Measurements from ENCODE around the gene ATP9B. TPM values are rescaled to one million over a fixed set of nuclear protein-coding genes. Genes with fewer than 3 reads are reported as not detected.
A peak's percentile ranks its signal among the peaks of the same experiment; 100 is the strongest.

Gene ATP9B
- total RNA-seq, 1 donor from 2014 or later = 16.2 TPM

- TF ChIP-seq, protein P1, sequence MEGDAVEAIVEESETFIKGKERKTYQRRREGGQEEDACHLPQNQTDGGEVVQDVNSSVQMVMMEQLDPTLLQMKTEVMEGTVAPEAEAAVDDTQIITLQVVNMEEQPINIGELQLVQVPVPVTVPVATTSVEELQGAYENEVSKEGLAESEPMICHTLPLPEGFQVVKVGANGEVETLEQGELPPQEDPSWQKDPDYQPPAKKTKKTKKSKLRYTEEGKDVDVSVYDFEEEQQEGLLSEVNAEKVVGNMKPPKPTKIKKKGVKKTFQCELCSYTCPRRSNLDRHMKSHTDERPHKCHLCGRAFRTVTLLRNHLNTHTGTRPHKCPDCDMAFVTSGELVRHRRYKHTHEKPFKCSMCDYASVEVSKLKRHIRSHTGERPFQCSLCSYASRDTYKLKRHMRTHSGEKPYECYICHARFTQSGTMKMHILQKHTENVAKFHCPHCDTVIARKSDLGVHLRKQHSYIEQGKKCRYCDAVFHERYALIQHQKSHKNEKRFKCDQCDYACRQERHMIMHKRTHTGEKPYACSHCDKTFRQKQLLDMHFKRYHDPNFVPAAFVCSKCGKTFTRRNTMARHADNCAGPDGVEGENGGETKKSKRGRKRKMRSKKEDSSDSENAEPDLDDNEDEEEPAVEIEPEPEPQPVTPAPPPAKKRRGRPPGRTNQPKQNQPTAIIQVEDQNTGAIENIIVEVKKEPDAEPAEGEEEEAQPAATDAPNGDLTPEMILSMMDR (IDR thresholded peaks at IDR 0.05; ENCODE audit: insufficient read depth, low read length, poor library complexity, severe bottlenecking) = no peak
- Histone ChIP-seq H3K36me3 (ENCODE audit: control insufficient read depth, insufficient read depth, low read length) (no peaks in the 10 kb centered on the region), H3K27me3 (ENCODE audit: control insufficient read depth, insufficient read depth, low read length) (peaks cover 7% of the 10 kb centered on the region), H3K4me3 (ENCODE audit: low read depth, low read length) (no peak overlapping the region)
- no peak for DNase-seq (ENCODE audit: low read depth)
Observed at GRCh38 chr18:79067611-79068010, 1.6 kb upstream of the ATP9B start.

DNA sequence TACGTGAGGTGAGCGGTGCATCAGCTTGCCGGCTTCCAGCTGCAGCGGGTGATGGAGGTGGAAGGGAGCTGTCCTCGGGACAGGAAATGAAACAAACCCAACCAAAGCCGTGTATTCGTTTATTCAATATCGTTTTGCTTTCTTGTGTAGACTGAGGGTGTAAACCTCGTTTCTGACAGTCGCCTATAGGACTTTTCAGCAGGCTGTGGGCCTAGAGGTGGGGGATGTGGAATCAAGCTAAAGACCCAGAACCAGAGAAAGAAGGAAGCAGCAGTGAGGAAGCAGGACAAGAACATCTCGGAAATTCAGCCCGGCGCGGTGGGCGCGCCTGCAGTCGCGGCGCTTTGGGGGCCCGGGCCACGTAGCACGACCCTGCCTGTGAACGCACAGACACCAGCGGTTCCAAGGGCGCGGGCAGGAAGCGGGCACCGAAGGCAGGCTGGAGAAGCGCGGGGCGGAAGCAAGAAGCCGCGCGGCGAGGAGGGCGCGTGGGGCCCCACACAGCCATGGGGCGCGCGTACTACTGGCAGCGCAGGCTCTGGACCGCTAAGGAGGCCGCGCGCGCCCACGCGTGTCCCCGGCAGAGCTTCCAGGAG is 755 bp upstream of the ATP9B start:
- DNase-seq (ENCODE audit: low read depth) = no peak
- TF ChIP-seq, protein P1 (IDR thresholded peaks at IDR 0.05; ENCODE audit: insufficient read depth, low read length, poor library complexity, severe bottlenecking) = no peak

GRCh38 chr18:79069717-79070151 is 540 bp downstream of the ATP9B start:
- Histone ChIP-seq H3K27me3 (ENCODE audit: control insufficient read depth, insufficient read depth, low read length) (peaks cover 4% of the 10 kb centered on the region), H3K4me3 (ENCODE audit: low read depth, low read length) (peak overlapping the region; percentile 86), H3K36me3 (ENCODE audit: control insufficient read depth, insufficient read depth, low read length) (no peaks in the 10 kb centered on the region)
- DNase-seq (ENCODE audit: low read depth) = no peak
- TF ChIP-seq, protein P1 (IDR thresholded peaks at IDR 0.05; ENCODE audit: insufficient read depth, low read length, poor library complexity, severe bottlenecking) = no peak

More for the DNA sequence above, 755 bp upstream of the ATP9B start:
- Histone ChIP-seq H3K4me3 (ENCODE audit: low read depth, low read length) (peak overlapping the region; percentile 86), H3K36me3 (ENCODE audit: control insufficient read depth, insufficient read depth, low read length) (no peaks in the 10 kb centered on the region), H3K27me3 (ENCODE audit: control insufficient read depth, insufficient read depth, low read length) (peaks cover 4% of the 10 kb centered on the region)

- peaks cover 4% of the 10 kb centered on the region for H3K27me3 ChIP-seq (ENCODE audit: control insufficient read depth, insufficient read depth, low read length)
- TF ChIP-seq, protein P1 (IDR thresholded peaks at IDR 0.05; ENCODE audit: insufficient read depth, low read length, poor library complexity, severe bottlenecking) = no peak
- H3K36me3 ChIP-seq (ENCODE audit: control insufficient read depth, insufficient read depth, low read length) = no peaks in the 10 kb centered on the region
- DNase-seq (ENCODE audit: low read depth) = no peak
- peak overlapping the region; percentile 86 for H3K4me3 ChIP-seq (ENCODE audit: low read depth, low read length)
Observed at GRCh38 chr18:79070486-79070885, 1.3 kb downstream of the ATP9B start.

DNA sequence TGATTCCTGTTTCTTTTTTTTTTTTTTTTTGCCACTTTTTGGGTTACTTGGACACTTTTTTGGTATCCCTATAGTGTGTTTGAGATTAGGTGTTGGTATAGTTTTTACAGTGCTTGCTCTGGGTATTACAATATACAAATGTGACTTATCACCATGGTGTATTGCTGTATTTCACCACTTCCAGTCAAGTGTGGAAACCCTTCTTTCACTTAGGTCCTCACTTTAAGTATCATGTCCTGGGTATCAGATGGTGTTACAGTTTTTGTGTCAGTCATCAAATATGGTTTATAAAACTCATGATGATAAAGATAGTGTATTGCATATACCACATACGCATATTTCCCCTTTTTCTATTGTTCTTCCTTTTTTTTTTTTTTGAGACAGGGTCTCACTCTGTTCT is 1.8 kb downstream of the ATP9B start:
- Histone ChIP-seq H3K36me3 (ENCODE audit: control insufficient read depth, insufficient read depth, low read length) (no peaks in the 10 kb centered on the region), H3K4me3 (ENCODE audit: low read depth, low read length) (no peak overlapping the region), H3K27me3 (ENCODE audit: control insufficient read depth, insufficient read depth, low read length) (peaks cover 2% of the 10 kb centered on the region)
- TF ChIP-seq, protein P1 (IDR thresholded peaks at IDR 0.05; ENCODE audit: insufficient read depth, low read length, poor library complexity, severe bottlenecking) = no peak
- no peak for DNase-seq (ENCODE audit: low read depth)
